Progenitor cell of endocrine pancreas (in vitro differentiated cells): Measurements from ENCODE around the gene RPL11. TPM values are rescaled to one million over a fixed set of nuclear protein-coding genes. Genes with fewer than 3 reads are reported as not detected.

Source experiments
- DNase-seq: peaks from one replicate; pipeline ENCODE4 v3.0.0; 2021; ENCODE audit warnings: low spot score; ENCODE audit not compliant: unreplicated experiment
- H3K27ac Mint-ChIP-seq: 2 replicates; pipeline ENCODE4 v1.8.0; 2021; ENCODE audit warnings: mild to moderate bottlenecking, moderate library complexity, mixed read lengths
- H3K27me3 Mint-ChIP-seq: 2 replicates; pipeline ENCODE4 v1.8.0; 2021; ENCODE audit warnings: mixed read lengths
- H3K36me3 Mint-ChIP-seq: 2 replicates; pipeline ENCODE4 v1.8.0; 2022; ENCODE audit warnings: mixed read lengths; ENCODE audit not compliant: insufficient read depth
- H3K4me1 Mint-ChIP-seq: 2 replicates; pipeline ENCODE4 v1.8.0; 2021; ENCODE audit warnings: low read depth, mixed read lengths
- H3K4me3 Mint-ChIP-seq: 2 replicates; pipeline ENCODE4 v1.8.0; 2021; ENCODE audit warnings: low read depth, mild to moderate bottlenecking, moderate library complexity, mixed read lengths
- H3K9me3 Mint-ChIP-seq: 2 replicates; pipeline ENCODE4 v1.8.0; 2021; ENCODE audit warnings: low read depth, mixed read lengths
- total RNA-seq: library from RNA; stranded (reverse); gene quantifications from 2 replicates; pipeline ENCODE4 v1.2.1, GENCODE V29; 2021
- TF ChIP-seq, protein P1 (sequence below): fragments of 200-600 bp; sonication (generic); IDR thresholded peaks from one replicate; pipeline ENCODE4 v1.5.0; 2021; ENCODE audit warnings: antibody characterized with exemption, mild to moderate bottlenecking; ENCODE audit not compliant: unreplicated experiment

The RPL11 gene
- total RNA-seq, 1 donor from 2014 or later: 1,157 TPM

DNA sequence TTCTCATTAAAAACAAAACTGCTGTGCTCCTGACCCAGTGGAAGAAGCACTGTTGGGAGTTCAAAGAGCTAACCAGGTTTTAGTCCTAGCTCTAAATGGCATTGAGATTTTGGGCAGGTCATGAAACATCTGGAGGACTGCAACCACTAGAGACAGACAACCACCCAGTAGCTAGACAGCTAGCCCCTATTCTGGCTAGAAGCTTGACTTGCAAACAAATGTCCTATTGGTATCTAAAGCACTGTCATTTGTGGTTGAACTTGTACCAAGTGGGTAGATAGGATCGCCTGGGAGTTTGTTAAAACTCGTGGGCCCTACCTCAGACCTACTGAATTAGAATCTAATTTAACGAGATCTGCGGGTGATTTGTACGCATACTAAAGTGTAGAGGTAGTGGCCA lies 6.9 kb downstream of the RPL11 start:
- no peak overlapping the region for H3K27ac Mint-ChIP-seq
- peaks cover 46% of the 10 kb centered on the region for H3K36me3 Mint-ChIP-seq
- TF ChIP-seq, protein P1, sequence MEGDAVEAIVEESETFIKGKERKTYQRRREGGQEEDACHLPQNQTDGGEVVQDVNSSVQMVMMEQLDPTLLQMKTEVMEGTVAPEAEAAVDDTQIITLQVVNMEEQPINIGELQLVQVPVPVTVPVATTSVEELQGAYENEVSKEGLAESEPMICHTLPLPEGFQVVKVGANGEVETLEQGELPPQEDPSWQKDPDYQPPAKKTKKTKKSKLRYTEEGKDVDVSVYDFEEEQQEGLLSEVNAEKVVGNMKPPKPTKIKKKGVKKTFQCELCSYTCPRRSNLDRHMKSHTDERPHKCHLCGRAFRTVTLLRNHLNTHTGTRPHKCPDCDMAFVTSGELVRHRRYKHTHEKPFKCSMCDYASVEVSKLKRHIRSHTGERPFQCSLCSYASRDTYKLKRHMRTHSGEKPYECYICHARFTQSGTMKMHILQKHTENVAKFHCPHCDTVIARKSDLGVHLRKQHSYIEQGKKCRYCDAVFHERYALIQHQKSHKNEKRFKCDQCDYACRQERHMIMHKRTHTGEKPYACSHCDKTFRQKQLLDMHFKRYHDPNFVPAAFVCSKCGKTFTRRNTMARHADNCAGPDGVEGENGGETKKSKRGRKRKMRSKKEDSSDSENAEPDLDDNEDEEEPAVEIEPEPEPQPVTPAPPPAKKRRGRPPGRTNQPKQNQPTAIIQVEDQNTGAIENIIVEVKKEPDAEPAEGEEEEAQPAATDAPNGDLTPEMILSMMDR: no peak
- no peaks in the 10 kb centered on the region for H3K27me3 Mint-ChIP-seq
- no peak overlapping the region for H3K4me3 Mint-ChIP-seq
- H3K4me1 Mint-ChIP-seq: peaks cover 30% of the 10 kb centered on the region
- DNase-seq: no peak
- H3K9me3 Mint-ChIP-seq: no peaks in the 10 kb centered on the region

DNA sequence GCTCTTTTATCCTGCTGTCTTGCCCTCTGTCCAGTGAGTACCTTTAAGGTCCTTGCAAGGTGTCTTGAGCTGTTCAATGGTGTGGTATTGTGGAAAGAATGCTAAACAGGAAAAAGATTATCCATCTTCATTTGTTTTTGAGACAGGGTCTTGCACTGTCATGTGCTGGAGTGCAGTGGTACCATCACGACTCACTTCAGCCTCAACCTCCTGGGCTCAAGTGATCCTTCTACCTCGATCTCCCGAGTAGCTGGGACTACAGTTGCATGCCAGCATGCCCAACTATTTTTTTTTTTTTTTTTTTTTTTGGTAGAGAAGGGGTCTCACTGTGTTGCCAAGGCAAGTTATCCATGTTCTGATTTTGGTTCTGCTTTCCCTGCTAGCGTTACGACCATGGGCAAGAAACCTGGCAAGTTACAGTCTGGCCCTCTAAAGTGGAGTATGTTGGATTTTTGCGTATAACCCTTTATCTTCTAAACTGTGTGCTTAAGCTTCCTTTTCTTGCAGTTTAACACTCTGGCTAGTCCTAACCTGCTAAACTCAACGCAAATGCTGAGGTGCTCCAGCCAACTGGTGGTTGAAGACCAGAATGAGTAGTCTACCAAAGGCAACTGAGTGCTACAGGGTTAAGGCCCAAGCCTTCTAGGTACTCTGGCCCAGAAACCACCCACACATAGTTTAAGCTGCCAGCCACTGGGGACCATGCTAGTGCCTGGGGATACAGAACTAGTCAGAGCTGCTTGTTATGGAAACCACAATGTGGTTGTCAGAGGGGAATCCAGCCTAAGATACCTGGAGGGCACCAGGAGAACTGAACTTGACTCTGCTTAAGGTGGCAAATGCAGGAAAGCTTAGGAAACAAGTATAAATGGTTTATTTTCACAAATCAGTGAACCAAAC lies 7.9 kb downstream of the RPL11 start:
- H3K9me3 Mint-ChIP-seq: no peaks in the 10 kb centered on the region
- no peaks in the 10 kb centered on the region for H3K27me3 Mint-ChIP-seq
- H3K4me3 Mint-ChIP-seq: no peak overlapping the region
- H3K36me3 Mint-ChIP-seq: peaks cover 40% of the 10 kb centered on the region
- TF ChIP-seq, protein P1: no peak
- peaks cover 22% of the 10 kb centered on the region for H3K4me1 Mint-ChIP-seq
- DNase-seq: no peak
- H3K27ac Mint-ChIP-seq: peak overlapping the region; percentile 71

DNA sequence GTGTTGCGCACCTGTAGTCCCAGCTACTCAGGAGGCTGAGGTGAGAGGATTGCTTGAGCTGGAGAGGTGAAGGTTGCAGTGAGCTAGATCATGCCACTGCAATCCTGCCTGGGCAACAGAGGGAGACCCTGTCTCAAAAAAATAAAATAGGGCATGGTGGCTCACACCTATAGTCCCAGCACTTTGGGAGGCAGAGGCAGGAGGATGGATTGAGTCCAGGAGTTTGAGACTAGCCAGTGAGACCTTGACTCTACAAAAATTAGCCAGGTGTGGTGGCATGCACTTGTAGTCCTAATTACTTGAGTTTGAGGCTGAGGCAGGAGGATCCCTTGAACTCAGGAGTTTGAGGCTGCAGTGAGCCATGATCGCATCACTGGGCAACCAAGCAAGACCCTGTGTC lies 9.7 kb downstream of the RPL11 start:
- H3K27ac Mint-ChIP-seq: peak overlapping the region; percentile 77

DNA sequence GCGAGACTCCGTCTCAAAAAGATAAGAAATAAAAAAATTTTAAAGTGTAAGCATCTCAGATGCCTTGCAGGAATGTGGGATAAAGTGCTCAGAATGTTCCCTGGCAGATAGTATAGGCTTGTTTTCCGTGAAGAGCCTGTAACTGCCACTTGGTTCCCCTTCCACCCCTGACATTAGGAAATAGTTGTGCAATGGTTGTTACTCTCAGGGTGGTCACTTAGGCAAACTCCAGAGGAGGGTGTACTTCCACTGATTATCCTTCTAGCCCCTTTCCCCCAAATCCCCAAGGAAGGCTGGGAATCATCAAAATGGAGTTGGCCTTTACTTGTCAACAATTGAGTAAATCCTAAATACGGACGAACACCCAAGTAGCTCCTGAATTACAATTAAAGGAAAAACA lies 10.4 kb downstream of the RPL11 start:
- TF ChIP-seq, protein P1: no peak
- H3K9me3 Mint-ChIP-seq: no peaks in the 10 kb centered on the region
- H3K4me1 Mint-ChIP-seq: peaks cover 17% of the 10 kb centered on the region
- H3K27ac Mint-ChIP-seq: peak overlapping the region; percentile 67
- H3K4me3 Mint-ChIP-seq: no peak overlapping the region
- no peak for DNase-seq
- no peaks in the 10 kb centered on the region for H3K27me3 Mint-ChIP-seq
- H3K36me3 Mint-ChIP-seq: peaks cover 24% of the 10 kb centered on the region

More for the DNA sequence above, 9.7 kb downstream of the RPL11 start:
- Mint-ChIP-seq H3K4me3 (no peak overlapping the region), H3K36me3 (peaks cover 28% of the 10 kb centered on the region), H3K9me3 (no peaks in the 10 kb centered on the region), H3K27me3 (no peaks in the 10 kb centered on the region), H3K4me1 (peaks cover 19% of the 10 kb centered on the region)
- no peak for DNase-seq
- TF ChIP-seq, protein P1: no peak

DNA sequence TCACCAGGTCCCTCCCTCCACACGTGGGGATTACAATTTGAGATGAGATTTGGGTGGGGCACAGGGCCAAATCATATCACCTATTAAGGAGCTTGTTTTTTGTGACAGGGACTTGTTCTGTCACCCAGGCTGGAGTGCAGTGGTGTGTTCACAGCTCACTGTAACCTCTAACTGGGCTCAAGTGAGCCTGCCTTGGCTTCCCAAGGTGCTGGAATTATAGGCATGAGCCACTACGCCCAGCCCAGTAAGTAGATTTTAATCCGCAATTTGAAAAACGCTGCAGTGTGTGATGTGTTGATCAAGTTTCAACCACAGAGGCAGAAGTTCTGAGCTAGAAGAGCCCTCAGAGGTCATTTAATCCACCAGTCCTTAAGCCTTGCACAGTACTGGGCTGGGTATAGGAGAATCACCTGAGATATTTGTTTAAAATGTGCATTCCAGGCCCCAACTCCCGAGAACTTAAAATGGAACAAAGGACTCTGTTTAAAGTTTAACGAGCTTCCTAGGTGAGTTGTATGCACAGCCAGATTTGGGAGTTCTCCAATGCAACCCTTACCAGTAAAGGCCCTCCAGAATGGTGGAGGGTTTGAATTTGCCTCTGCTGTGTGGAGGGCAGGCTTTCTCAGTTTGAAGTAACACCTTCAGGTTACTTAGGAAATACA lies 13.4 kb downstream of the RPL11 start:
- TF ChIP-seq, protein P1: no peak
- H3K4me3 Mint-ChIP-seq: no peak overlapping the region
- peaks cover 10% of the 10 kb centered on the region for H3K4me1 Mint-ChIP-seq
- H3K9me3 Mint-ChIP-seq: no peaks in the 10 kb centered on the region
- peaks cover 10% of the 10 kb centered on the region for H3K36me3 Mint-ChIP-seq
- no peaks in the 10 kb centered on the region for H3K27me3 Mint-ChIP-seq
- no peak for DNase-seq
- peak overlapping the region; percentile 94 for H3K27ac Mint-ChIP-seq
